Liver (tissue), 9 donors: ENCODE measurements around the gene CEACAM8. TPM values are rescaled to one million over a fixed set of nuclear protein-coding genes. Genes with fewer than 3 reads are reported as not detected.
"Not testable (repeated sequence)": the region's sequence is repeated elsewhere in the genome, so short reads cannot be mapped to it uniquely, and the experiment has no call there.

Experiments used
- DNase-seq: peaks from one replicate; pipeline ENCODE4 v3.0.0-alpha.2; 2017; ENCODE audit warnings: low spot score
- H3K27ac ChIP-seq, 2 donors: one replicate each; pipeline ENCODE4 v1.7.0; 2013; ENCODE audit warnings: inconsistent platforms in 2 of 2, low read length in 2 of 2, control low read depth in 1 of 2, low read depth in 1 of 2, mild to moderate bottlenecking in 1 of 2
- H3K27me3 ChIP-seq, 4 donors: one replicate each; pipeline versions ENCODE4 v1.6.1 to v1.7.0; 2013; ENCODE audit warnings: low read length in 3 of 4, inconsistent platforms in 1 of 4, mild to moderate bottlenecking in 1 of 4, moderate library complexity in 1 of 4; ENCODE audit not compliant: control insufficient read depth in 4 of 4, insufficient read depth in 4 of 4
- H3K36me3 ChIP-seq, 4 donors: one replicate each; pipeline versions ENCODE4 v1.6.1 to v1.7.0; 2013; ENCODE audit warnings: low read length in 3 of 4, mild to moderate bottlenecking in 3 of 4, low read depth in 1 of 4, moderate library complexity in 1 of 4; ENCODE audit not compliant: control insufficient read depth in 4 of 4, insufficient read depth in 3 of 4
- H3K4me1 ChIP-seq, 4 donors: one replicate each; pipeline versions ENCODE4 v1.6.1 to v1.7.0; 2013; ENCODE audit warnings: low read length in 3 of 4, mild to moderate bottlenecking in 3 of 4, moderate library complexity in 1 of 4; ENCODE audit not compliant: control insufficient read depth in 4 of 4, insufficient read depth in 4 of 4
- H3K4me3 ChIP-seq, 3 donors: one replicate each; pipeline versions ENCODE4 v1.6.1 to v1.7.0; 2013; ENCODE audit warnings: low read length in 3 of 3, control low read depth in 1 of 3, low read depth in 1 of 3, mild to moderate bottlenecking in 1 of 3
- H3K9ac ChIP-seq, 2 donors: one replicate each; pipeline ENCODE4 v1.7.0; 2013; ENCODE audit warnings: low read length in 2 of 2, mild to moderate bottlenecking in 2 of 2, moderate library complexity in 2 of 2, control low read depth in 1 of 2, low read depth in 1 of 2
- H3K9me3 ChIP-seq, 4 donors: one replicate each; pipeline versions ENCODE4 v1.6.1 to v1.7.0; 2013; ENCODE audit warnings: low read length in 3 of 4; ENCODE audit not compliant: control insufficient read depth in 4 of 4
- ATF3 ChIP-seq: IDR thresholded peaks from 2 replicates; pipeline ENCODE4 v1.6.1; 2016; ENCODE audit warnings: antibody characterized with exemption
- CTCF ChIP-seq: fragments of 150-350 bp; IDR thresholded peaks from 2 replicates; pipeline ENCODE4 v1.5.1; 2017; ENCODE audit warnings: improper control_type of control experiment, low read depth, low read length; ENCODE audit not compliant: missing input control
- EGR1 ChIP-seq, 2 donors: IDR thresholded peaks; 2 replicates each; pipeline ENCODE4 v1.6.1; 2016 to 2018; ENCODE audit warnings: antibody characterized with exemption in 2 of 2, low read depth in 2 of 2
- FOXA1 ChIP-seq: IDR thresholded peaks from 2 replicates; pipeline ENCODE4 v1.6.1; 2016; ENCODE audit warnings: antibody characterized with exemption
- FOXA2 ChIP-seq: IDR thresholded peaks from 2 replicates; pipeline ENCODE4 v1.6.1; 2016; ENCODE audit warnings: antibody characterized with exemption
- GABPA ChIP-seq, 2 donors: IDR thresholded peaks in 1 of 2; conservative IDR thresholded peaks in 1 of 2; 2 replicates each; pipeline ENCODE4 v1.6.1; 2016; ENCODE audit warnings: antibody characterized with exemption in 2 of 2, mild to moderate bottlenecking in 1 of 2, moderate library complexity in 1 of 2
- HNF4A ChIP-seq, 2 donors: conservative IDR thresholded peaks; 2 replicates each; pipeline ENCODE4 v1.6.1; 2016; ENCODE audit warnings: antibody characterized with exemption in 2 of 2, mild to moderate bottlenecking in 2 of 2
- HNF4G ChIP-seq: IDR thresholded peaks from 2 replicates; pipeline ENCODE4 v1.6.1; 2016; ENCODE audit warnings: antibody characterized with exemption
- JUND ChIP-seq, 2 donors: IDR thresholded peaks; 2 replicates each; pipeline ENCODE4 v1.6.1; 2016; ENCODE audit warnings: antibody characterized with exemption in 2 of 2
- MAX ChIP-seq: IDR thresholded peaks from 2 replicates; pipeline ENCODE4 v1.6.1; 2016; ENCODE audit warnings: antibody characterized with exemption
- NR2F2 ChIP-seq: IDR thresholded peaks from 2 replicates; pipeline ENCODE4 v1.6.1; 2016; ENCODE audit warnings: antibody characterized with exemption
- RAD21 ChIP-seq, 2 donors: IDR thresholded peaks; 2 replicates each; pipeline ENCODE4 v1.6.1; 2016; ENCODE audit warnings: antibody characterized with exemption in 2 of 2, mild to moderate bottlenecking in 2 of 2
- RXRA ChIP-seq, 2 donors: IDR thresholded peaks; 2 replicates each; pipeline ENCODE4 v1.6.1; 2017 to 2018; ENCODE audit warnings: antibody characterized with exemption in 2 of 2, mild to moderate bottlenecking in 1 of 2
- SP1 ChIP-seq: IDR thresholded peaks from 2 replicates; pipeline ENCODE4 v1.6.1; 2018; ENCODE audit warnings: antibody characterized with exemption, mild to moderate bottlenecking
- TAF1 ChIP-seq: conservative IDR thresholded peaks from 2 replicates; pipeline ENCODE4 v1.6.1; 2016; ENCODE audit warnings: antibody characterized with exemption, mild to moderate bottlenecking
- YY1 ChIP-seq: IDR thresholded peaks from 2 replicates; pipeline ENCODE4 v1.6.1; 2016; ENCODE audit warnings: antibody characterized with exemption, mild to moderate bottlenecking
- ZBTB33 ChIP-seq: IDR thresholded peaks from 2 replicates; pipeline ENCODE4 v1.6.1; 2016; ENCODE audit warnings: antibody characterized with exemption
- WGBS: extraction: QIAGEN DNeasy Blood & Tissue Kit; methylation state at CpG from one replicate; pipeline ENCODE4 v1.1.7; 2013; 5-methylcytosine and 5-hydroxymethylcytosine counted together
- polyA plus RNA-seq, 2 donors: library from polyadenylated mRNA; stranded (reverse) in 1 of 2; unstranded in 1 of 2; fragments of 200-250 nt in 1 of 2; fragments of >200 nt in 1 of 2; fragmentation: Nextera tagmentation in 1 of 2; extraction: Ambion mirVana in 1 of 2; gene quantifications; one replicate each; pipeline versions ENCODE4 v1.2.1 to v1.2.3, GENCODE V29; 2013 to 2015
- total RNA-seq, 2 donors: library from RNA; depleted of rRNA; stranded (reverse); fragments of >200 nt; gene quantifications; one replicate each; pipeline ENCODE4 v1.2.3, GENCODE V29; 2014
- TF ChIP-seq, protein P1 (sequence below): IDR thresholded peaks from 2 replicates; pipeline ENCODE4 v1.6.1; 2016; ENCODE audit warnings: antibody characterized with exemption, mild to moderate bottlenecking
- donor health status: healthy.
- donor health status: healthy.
- donor health status: healthy.
- donor health status: healthy.
- donor health status: healthy.

The CEACAM8 gene
- total and polyA plus RNA-seq, 4 donors: 0.07 to 2.1 (median 0.16) TPM; not detected in 1

DNA sequence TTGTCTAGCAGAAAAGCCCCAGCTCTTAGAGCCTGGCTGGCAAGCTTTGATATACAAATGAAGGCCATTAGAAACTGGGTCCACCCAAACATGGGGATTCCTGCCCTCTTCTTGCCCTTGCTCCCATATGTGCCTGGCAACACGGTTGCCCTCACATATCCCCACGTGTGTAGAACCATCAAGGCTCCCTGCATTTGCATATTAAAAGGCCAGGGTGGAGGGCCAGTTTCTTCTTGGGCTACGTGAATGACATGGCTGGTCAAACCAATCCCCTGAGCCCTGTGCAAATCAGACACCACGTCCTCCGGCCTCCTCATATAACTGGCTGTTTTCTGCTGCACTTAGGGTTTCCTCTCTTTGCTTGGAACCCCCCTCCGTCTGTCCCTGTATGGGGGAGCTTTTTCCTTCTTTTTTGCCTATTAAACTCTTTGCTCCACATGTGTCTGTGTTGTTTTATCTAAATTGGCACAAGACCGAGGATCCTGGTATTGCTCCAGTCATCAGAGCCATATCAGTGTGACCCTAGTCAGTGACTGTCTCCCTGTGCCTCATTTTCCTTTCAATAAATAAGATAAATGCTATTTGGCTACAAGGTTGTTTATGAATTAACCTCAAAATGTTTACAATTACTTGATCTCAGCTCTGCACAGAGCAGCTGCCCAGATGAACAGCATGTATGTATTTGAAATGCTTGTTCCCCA, 36.1 kb downstream of the CEACAM8 start:
- Histone ChIP-seq H3K9ac (no peak overlapping the region), H3K9me3 (no peaks in the 10 kb centered on the region), H3K27ac (no peak overlapping the region), H3K27me3 (peaks cover 0 to 3% (median 0%) of the 10 kb centered on the region in 4 donors), H3K4me3 (no peak overlapping the region), H3K36me3 (no peaks in the 10 kb centered on the region), H3K4me1 (no peaks in the 10 kb centered on the region)
- TF ChIP-seq RAD21 (IDR thresholded peaks at IDR 0.05): no peak
- 63% methylated on average over 7 of the region's 7 CpGs for WGBS
- DNase-seq: no peak

GRCh38 chr19:42557386-42557871, 37.3 kb downstream of the CEACAM8 start:
- not testable (repeated sequence) for H3K27me3 ChIP-seq, H3K9me3 ChIP-seq, H3K27ac ChIP-seq, H3K4me3 ChIP-seq, H3K4me1 ChIP-seq, DNase-seq, H3K9ac ChIP-seq, H3K36me3 ChIP-seq
- 51% methylated on average over 10 of the region's 10 CpGs for WGBS

DNA sequence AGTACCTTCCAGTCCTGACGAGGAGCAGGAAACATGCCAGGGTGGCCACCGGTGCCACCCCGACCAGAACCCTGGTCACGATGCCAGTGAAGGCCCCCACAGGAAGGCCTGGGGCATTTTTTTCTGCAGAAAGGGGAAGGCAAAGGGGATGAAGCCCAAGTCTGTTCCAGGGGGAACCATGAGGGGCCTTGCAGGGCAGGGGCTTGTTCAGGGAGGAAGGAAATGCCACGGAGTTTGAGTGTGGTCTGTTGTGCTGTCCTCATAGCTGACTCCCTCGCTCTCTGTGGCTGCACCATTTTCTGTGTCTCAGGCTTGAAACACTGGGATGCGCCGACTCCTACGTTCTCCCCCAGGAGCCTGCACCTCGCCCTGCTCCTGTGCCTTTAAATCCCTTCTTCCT, 38.9 kb downstream of the CEACAM8 start:
- Histone ChIP-seq H3K9ac (no peak overlapping the region), H3K4me3 (no peak overlapping the region), H3K27me3 (no peaks in the 10 kb centered on the region), H3K27ac (no peak overlapping the region), H3K9me3 (no peaks in the 10 kb centered on the region), H3K36me3 (no peaks in the 10 kb centered on the region), H3K4me1 (peaks cover 0 to 5% (median 0%) of the 10 kb centered on the region in 4 donors)
- TF ChIP-seq HNF4A (conservative IDR thresholded peaks at IDR 0.05): no peak
- TF ChIP-seq YY1: no peak
- TF ChIP-seq FOXA2: no peak
- no peak for TF ChIP-seq RAD21 (IDR thresholded peaks at IDR 0.05)
- TF ChIP-seq RXRA (IDR thresholded peaks at IDR 0.05): no peak
- no peak for TF ChIP-seq EGR1 (IDR thresholded peaks at IDR 0.05; ENCODE audit: low read depth in 2 of 2)
- no peak for TF ChIP-seq MAX
- TF ChIP-seq HNF4G: no peak
- no peak for TF ChIP-seq ZBTB33
- TF ChIP-seq CTCF: no peak
- no peak for TF ChIP-seq TAF1
- no peak for TF ChIP-seq FOXA1
- TF ChIP-seq JUND (IDR thresholded peaks at IDR 0.05): no peak
- TF ChIP-seq NR2F2: no peak
- no peak for TF ChIP-seq SP1
- TF ChIP-seq, protein P1, sequence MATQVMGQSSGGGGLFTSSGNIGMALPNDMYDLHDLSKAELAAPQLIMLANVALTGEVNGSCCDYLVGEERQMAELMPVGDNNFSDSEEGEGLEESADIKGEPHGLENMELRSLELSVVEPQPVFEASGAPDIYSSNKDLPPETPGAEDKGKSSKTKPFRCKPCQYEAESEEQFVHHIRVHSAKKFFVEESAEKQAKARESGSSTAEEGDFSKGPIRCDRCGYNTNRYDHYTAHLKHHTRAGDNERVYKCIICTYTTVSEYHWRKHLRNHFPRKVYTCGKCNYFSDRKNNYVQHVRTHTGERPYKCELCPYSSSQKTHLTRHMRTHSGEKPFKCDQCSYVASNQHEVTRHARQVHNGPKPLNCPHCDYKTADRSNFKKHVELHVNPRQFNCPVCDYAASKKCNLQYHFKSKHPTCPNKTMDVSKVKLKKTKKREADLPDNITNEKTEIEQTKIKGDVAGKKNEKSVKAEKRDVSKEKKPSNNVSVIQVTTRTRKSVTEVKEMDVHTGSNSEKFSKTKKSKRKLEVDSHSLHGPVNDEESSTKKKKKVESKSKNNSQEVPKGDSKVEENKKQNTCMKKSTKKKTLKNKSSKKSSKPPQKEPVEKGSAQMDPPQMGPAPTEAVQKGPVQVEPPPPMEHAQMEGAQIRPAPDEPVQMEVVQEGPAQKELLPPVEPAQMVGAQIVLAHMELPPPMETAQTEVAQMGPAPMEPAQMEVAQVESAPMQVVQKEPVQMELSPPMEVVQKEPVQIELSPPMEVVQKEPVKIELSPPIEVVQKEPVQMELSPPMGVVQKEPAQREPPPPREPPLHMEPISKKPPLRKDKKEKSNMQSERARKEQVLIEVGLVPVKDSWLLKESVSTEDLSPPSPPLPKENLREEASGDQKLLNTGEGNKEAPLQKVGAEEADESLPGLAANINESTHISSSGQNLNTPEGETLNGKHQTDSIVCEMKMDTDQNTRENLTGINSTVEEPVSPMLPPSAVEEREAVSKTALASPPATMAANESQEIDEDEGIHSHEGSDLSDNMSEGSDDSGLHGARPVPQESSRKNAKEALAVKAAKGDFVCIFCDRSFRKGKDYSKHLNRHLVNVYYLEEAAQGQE: no peak
- TF ChIP-seq GABPA (IDR thresholded peaks at IDR 0.05 in 1 of 2, conservative IDR thresholded peaks at IDR 0.05 in 1 of 2): no peak
- no peak for TF ChIP-seq ATF3
- 65% methylated on average over 10 of the region's 10 CpGs for WGBS
- no peak for DNase-seq
